ENCODE data around the gene GOLGA8S. TPM values are rescaled to one million over a fixed set of nuclear protein-coding genes. Genes with fewer than 3 reads are reported as not detected.
"Not testable (repeated sequence)": the region's sequence is repeated elsewhere in the genome, so short reads cannot be mapped to it uniquely, and the experiment has no call there.

GOLGA8S gene
- polyA plus RNA-seq, 3 donors, result 0.17 TPM; not detected in 2

GRCh38 chr15:23411841-23412240 is 57.3 kb downstream of the GOLGA8S start:
- Mint-ChIP-seq H3K4me3 (no peak overlapping the region), H3K27me3 (ENCODE audit: low read depth in 3 of 3) (peaks cover 2 to 4% (median 3%) of the 10 kb centered on the region in 3 donors)

DNA sequence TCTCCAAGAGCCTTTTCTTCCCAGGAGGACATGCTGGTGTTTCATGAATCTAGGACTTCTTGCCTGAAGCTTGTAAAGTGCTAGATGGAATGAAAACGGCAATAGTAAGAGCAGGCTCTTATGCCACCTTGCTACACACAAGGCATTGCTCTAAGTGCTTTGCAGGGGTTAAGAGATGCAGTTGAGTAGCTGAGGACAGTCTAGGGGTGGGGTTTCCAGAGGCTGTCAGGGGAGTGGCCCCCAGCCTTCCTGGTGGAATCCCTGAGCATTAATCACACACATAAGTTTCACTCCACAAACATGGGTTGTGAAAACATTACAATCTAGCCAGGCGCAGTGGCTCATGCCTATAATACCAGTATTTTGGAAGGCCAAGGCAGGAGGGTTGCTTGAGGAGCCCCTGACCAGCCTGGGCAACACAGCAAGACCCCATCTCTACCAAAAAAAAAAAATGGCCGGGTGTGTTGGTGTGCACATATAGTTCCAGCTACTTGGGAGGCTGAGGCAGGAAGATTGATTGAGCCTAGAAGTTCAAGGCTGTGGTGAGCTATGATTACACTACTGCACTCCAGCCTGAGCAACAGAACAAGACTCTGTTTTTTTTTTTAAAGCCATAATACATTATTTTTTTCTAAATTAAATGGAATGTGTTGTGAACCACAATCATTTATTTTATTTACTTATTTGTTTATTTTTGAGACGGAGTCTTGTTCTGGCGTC is 58.5 kb downstream of the GOLGA8S start:
- H3K36me3 Mint-ChIP-seq; H3K9me3 ChIP-seq (replicated peaks in 1 of 2; ENCODE audit: control insufficient read depth in 1 of 2, insufficient read depth in 1 of 2, low read length in 2 of 2); H3K4me3 Mint-ChIP-seq; DNase-seq; H3K27me3 Mint-ChIP-seq (ENCODE audit: low read depth in 3 of 3); H3K4me3 ChIP-seq (replicated peaks in 1 of 3; ENCODE audit: low read depth in 2 of 3, low read length in 3 of 3); H3K9ac ChIP-seq (ENCODE audit: insufficient read depth, low read length, poor library complexity, severe bottlenecking); H2AFZ ChIP-seq (ENCODE audit: insufficient read depth, low read depth, low read length, poor library complexity, severe bottlenecking); H3K9me3 Mint-ChIP-seq; H3K36me3 ChIP-seq (replicated peaks in 1 of 2; ENCODE audit: control insufficient read depth in 1 of 2, insufficient read depth in 2 of 2, low read length in 2 of 2); intact Hi-C loops (cut with micrococcal nuclease); H3K4me1 Mint-ChIP-seq; H3K27ac ChIP-seq (ENCODE audit: low read depth in 1 of 2, low read length in 2 of 2); H3K4me2 ChIP-seq (replicated peaks; ENCODE audit: extremely low read depth, low read length, poor library complexity, severe bottlenecking); H4K20me1 ChIP-seq (ENCODE audit: insufficient read depth, low read length); H3K4me1 ChIP-seq (ENCODE audit: control insufficient read depth in 1 of 2, insufficient read depth in 2 of 2, low read length in 2 of 2); H3K79me2 ChIP-seq (ENCODE audit: insufficient read depth, low read length); H3K27me3 ChIP-seq (ENCODE audit: control insufficient read depth in 2 of 2, insufficient read depth in 2 of 2, low read length in 2 of 2): not testable (repeated sequence)
- no CpG with 5 or more reads among the region's 5 CpGs for WGBS (ENCODE audit: insufficient coverage)
- H3K27ac Mint-ChIP-seq, result peak overlapping the region in 1 of 7 donors; percentile 8

More at GRCh38 chr15:23411841-23412240, 57.3 kb downstream of the GOLGA8S start:
- no peak for DNase-seq
- 92% methylated on average over 8 of the region's 10 CpGs for WGBS (ENCODE audit: insufficient coverage)
- Histone ChIP-seq H3K79me2 (ENCODE audit: insufficient read depth, low read length) (no peaks in the 10 kb centered on the region), H3K9ac (ENCODE audit: insufficient read depth, low read length, poor library complexity, severe bottlenecking) (no peak overlapping the region), H3K4me2 (replicated peaks; ENCODE audit: extremely low read depth, low read length, poor library complexity, severe bottlenecking) (no peak overlapping the region), H3K9me3 (replicated peaks in 1 of 2; ENCODE audit: control insufficient read depth in 1 of 2, insufficient read depth in 1 of 2, low read length in 2 of 2) (no peaks in the 10 kb centered on the region), H2AFZ (ENCODE audit: insufficient read depth, low read depth, low read length, poor library complexity, severe bottlenecking) (no peak overlapping the region), H3K27me3 (ENCODE audit: control insufficient read depth in 2 of 2, insufficient read depth in 2 of 2, low read length in 2 of 2) (no peaks in the 10 kb centered on the region), H3K4me1 (ENCODE audit: control insufficient read depth in 1 of 2, insufficient read depth in 2 of 2, low read length in 2 of 2) (no peaks in the 10 kb centered on the region), H4K20me1 (ENCODE audit: insufficient read depth, low read length) (no peaks in the 10 kb centered on the region), H3K4me3 (replicated peaks in 1 of 3; ENCODE audit: low read depth in 2 of 3, low read length in 3 of 3) (no peak overlapping the region), H3K27ac (ENCODE audit: low read depth in 1 of 2, low read length in 2 of 2) (no peak overlapping the region), H3K36me3 (replicated peaks in 1 of 2; ENCODE audit: control insufficient read depth in 1 of 2, insufficient read depth in 2 of 2, low read length in 2 of 2) (no peaks in the 10 kb centered on the region)
- H3K9me3 Mint-ChIP-seq, result peaks cover 0 to 14% (median 5%) of the 10 kb centered on the region in 7 donors
- H3K4me1 Mint-ChIP-seq, result no peaks in the 10 kb centered on the region
- TF ChIP-seq, protein P1, sequence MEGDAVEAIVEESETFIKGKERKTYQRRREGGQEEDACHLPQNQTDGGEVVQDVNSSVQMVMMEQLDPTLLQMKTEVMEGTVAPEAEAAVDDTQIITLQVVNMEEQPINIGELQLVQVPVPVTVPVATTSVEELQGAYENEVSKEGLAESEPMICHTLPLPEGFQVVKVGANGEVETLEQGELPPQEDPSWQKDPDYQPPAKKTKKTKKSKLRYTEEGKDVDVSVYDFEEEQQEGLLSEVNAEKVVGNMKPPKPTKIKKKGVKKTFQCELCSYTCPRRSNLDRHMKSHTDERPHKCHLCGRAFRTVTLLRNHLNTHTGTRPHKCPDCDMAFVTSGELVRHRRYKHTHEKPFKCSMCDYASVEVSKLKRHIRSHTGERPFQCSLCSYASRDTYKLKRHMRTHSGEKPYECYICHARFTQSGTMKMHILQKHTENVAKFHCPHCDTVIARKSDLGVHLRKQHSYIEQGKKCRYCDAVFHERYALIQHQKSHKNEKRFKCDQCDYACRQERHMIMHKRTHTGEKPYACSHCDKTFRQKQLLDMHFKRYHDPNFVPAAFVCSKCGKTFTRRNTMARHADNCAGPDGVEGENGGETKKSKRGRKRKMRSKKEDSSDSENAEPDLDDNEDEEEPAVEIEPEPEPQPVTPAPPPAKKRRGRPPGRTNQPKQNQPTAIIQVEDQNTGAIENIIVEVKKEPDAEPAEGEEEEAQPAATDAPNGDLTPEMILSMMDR (IDR thresholded peaks at IDR 0.05), result no peak
- H3K36me3 Mint-ChIP-seq, result no peaks in the 10 kb centered on the region
- H3K27ac Mint-ChIP-seq, result no peak overlapping the region
- intact Hi-C loops (cut with micrococcal nuclease), result no loop called here

Small RNA genes within 50 kb of the gene (small RNA-seq; reads per million reads assigned to genes)
- not detected for gene RN7SL536P (ENCODE audit: insufficient read length, low read depth)

Other genes starting within 250 kb of the GOLGA8S start
- gene GOLGA6L1, start 217.9 kb upstream of the GOLGA8S start, polyA plus RNA-seq, result not detected
- gene GOLGA6L26, start 20.6 kb upstream of the GOLGA8S start, polyA plus RNA-seq, result not detected
- gene GOLGA6L2, start 92.5 kb downstream of the GOLGA8S start, polyA plus RNA-seq, result not detected
- gene MKRN3, start 210.9 kb downstream of the GOLGA8S start, polyA plus RNA-seq, result under 1 TPM in 1 of 3 donors, not detected in 2; 0.33 TPM